ENCODE results near the gene ABCC5.

Gene ABCC5

GRCh38 chr3:184050217-184050847, 32.6 kb upstream of the ABCC5 start:
- TF ChIP-seq, protein P1, sequence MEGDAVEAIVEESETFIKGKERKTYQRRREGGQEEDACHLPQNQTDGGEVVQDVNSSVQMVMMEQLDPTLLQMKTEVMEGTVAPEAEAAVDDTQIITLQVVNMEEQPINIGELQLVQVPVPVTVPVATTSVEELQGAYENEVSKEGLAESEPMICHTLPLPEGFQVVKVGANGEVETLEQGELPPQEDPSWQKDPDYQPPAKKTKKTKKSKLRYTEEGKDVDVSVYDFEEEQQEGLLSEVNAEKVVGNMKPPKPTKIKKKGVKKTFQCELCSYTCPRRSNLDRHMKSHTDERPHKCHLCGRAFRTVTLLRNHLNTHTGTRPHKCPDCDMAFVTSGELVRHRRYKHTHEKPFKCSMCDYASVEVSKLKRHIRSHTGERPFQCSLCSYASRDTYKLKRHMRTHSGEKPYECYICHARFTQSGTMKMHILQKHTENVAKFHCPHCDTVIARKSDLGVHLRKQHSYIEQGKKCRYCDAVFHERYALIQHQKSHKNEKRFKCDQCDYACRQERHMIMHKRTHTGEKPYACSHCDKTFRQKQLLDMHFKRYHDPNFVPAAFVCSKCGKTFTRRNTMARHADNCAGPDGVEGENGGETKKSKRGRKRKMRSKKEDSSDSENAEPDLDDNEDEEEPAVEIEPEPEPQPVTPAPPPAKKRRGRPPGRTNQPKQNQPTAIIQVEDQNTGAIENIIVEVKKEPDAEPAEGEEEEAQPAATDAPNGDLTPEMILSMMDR (IDR thresholded peaks at IDR 0.05; ENCODE audit: low read depth, low read length, poor library complexity, severe bottlenecking): no peak
- no peak for TF ChIP-seq EZH2phosphoT487 (IDR thresholded peaks at IDR 0.05; ENCODE audit: borderline replicate concordance, low read length)
- Histone ChIP-seq H3K4me3 (ENCODE audit: low read length) (no peak overlapping the region), H3K27ac (ENCODE audit: low read depth, low read length) (no peak overlapping the region), H3K79me2 (ENCODE audit: control insufficient read depth, low read length) (no peaks in the 10 kb centered on the region), H3K9me2 (replicated peaks; ENCODE audit: control insufficient read depth, low read length) (no peaks in the 10 kb centered on the region), H4K20me1 (ENCODE audit: control insufficient read depth, insufficient read depth, low read depth, low read length) (no peaks in the 10 kb centered on the region), H3K27me3 (ENCODE audit: control insufficient read depth, low read length) (no peaks in the 10 kb centered on the region; the same call in 1 of the 2 replicates), H3K4me2 (ENCODE audit: low read length) (no peak overlapping the region), H3K36me3 (ENCODE audit: control insufficient read depth, low read length) (no peaks in the 10 kb centered on the region), H3K4me1 (ENCODE audit: control insufficient read depth, low read length) (no peaks in the 10 kb centered on the region), H3K9me3 (ENCODE audit: control insufficient read depth, insufficient read depth, low read length) (no peaks in the 10 kb centered on the region), H3F3A (ENCODE audit: control insufficient read depth, insufficient read depth) (no peaks in the 10 kb centered on the region)

- H3F3A ChIP-seq (ENCODE audit: control insufficient read depth, insufficient read depth): no peaks in the 10 kb centered on the region
- no peaks in the 10 kb centered on the region for H3K27me3 ChIP-seq (ENCODE audit: control insufficient read depth, low read length)
- no peaks in the 10 kb centered on the region for H3K9me3 ChIP-seq (ENCODE audit: control insufficient read depth, insufficient read depth, low read length)
- no peak overlapping the region for H3K4me3 ChIP-seq (ENCODE audit: low read length)
- TF ChIP-seq, protein P1 (IDR thresholded peaks at IDR 0.05; ENCODE audit: low read depth, low read length, poor library complexity, severe bottlenecking): no peak
- no peak for TF ChIP-seq EZH2phosphoT487 (IDR thresholded peaks at IDR 0.05; ENCODE audit: borderline replicate concordance, low read length)
- H3K4me2 ChIP-seq (ENCODE audit: low read length): no peak overlapping the region
- H3K36me3 ChIP-seq (ENCODE audit: control insufficient read depth, low read length): no peaks in the 10 kb centered on the region
- H3K9me2 ChIP-seq (replicated peaks; ENCODE audit: control insufficient read depth, low read length): no peaks in the 10 kb centered on the region
- H3K79me2 ChIP-seq (ENCODE audit: control insufficient read depth, low read length): no peaks in the 10 kb centered on the region
- no peaks in the 10 kb centered on the region for H3K4me1 ChIP-seq (ENCODE audit: control insufficient read depth, low read length)
- H4K20me1 ChIP-seq (ENCODE audit: control insufficient read depth, insufficient read depth, low read depth, low read length): no peaks in the 10 kb centered on the region
- H3K27ac ChIP-seq (ENCODE audit: low read depth, low read length): no peak overlapping the region
Observed at GRCh38 chr3:184045995-184046394, 28.3 kb upstream of the ABCC5 start.

- no peak overlapping the region for H3K27ac ChIP-seq (ENCODE audit: low read depth, low read length)
- H4K20me1 ChIP-seq (ENCODE audit: control insufficient read depth, insufficient read depth, low read depth, low read length): no peaks in the 10 kb centered on the region
- no peak overlapping the region for H3K4me2 ChIP-seq (ENCODE audit: low read length)
- H3K36me3 ChIP-seq (ENCODE audit: control insufficient read depth, low read length): no peaks in the 10 kb centered on the region
- H3K9me2 ChIP-seq (replicated peaks; ENCODE audit: control insufficient read depth, low read length): no peaks in the 10 kb centered on the region
- no peaks in the 10 kb centered on the region for H3F3A ChIP-seq (ENCODE audit: control insufficient read depth, insufficient read depth)
- H3K4me3 ChIP-seq (ENCODE audit: low read length): no peak overlapping the region
- no peak for TF ChIP-seq EZH2phosphoT487 (IDR thresholded peaks at IDR 0.05; ENCODE audit: borderline replicate concordance, low read length)
- TF ChIP-seq, protein P1 (IDR thresholded peaks at IDR 0.05; ENCODE audit: low read depth, low read length, poor library complexity, severe bottlenecking): no peak
- no peaks in the 10 kb centered on the region for H3K4me1 ChIP-seq (ENCODE audit: control insufficient read depth, low read length)
- no peaks in the 10 kb centered on the region for H3K79me2 ChIP-seq (ENCODE audit: control insufficient read depth, low read length)
- H3K9me3 ChIP-seq (ENCODE audit: control insufficient read depth, insufficient read depth, low read length): no peaks in the 10 kb centered on the region
- H3K27me3 ChIP-seq (ENCODE audit: control insufficient read depth, low read length): peaks cover 2% of the 10 kb centered on the region; the same call in 1 of the 2 replicates
Observed at GRCh38 chr3:184042617-184043016, 24.9 kb upstream of the ABCC5 start.
